Measurements from ENCODE around the gene MMP17.

MMP17 gene

GRCh38 chr12:131827961-131828534 lies at the start of gene MMP17:
Gene MMP17 (plus strand): TSS chr12:131828393. CDS start chr12:131828495, 102 bp downstream.
- DNase-seq, result peak; percentile 75

DNA sequence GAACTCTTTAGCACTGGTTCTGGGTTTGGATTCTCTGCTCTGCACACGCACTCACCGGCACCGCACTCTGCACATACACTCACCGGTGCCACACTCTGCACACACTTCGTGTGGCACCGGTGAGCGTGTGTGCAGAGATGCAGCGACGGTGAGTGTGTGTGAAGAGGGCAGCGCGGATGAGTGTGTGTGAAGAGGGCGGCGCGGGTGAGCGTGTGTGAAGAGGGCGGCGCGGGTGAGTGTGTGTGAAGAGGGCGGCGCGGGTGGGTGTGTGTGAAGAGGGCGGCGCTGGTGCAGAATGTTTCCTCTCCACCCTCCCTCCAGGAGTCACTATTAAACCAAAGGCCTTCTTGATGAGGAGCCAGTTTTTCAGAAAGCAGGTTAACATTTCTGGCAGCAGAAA lies 49.2 kb upstream of the MMP17 start:
- DNase-seq, result no peak

GRCh38 chr12:131782061-131782460 lies 46.1 kb upstream of the MMP17 start:
- DNase-seq, result no peak

DNA sequence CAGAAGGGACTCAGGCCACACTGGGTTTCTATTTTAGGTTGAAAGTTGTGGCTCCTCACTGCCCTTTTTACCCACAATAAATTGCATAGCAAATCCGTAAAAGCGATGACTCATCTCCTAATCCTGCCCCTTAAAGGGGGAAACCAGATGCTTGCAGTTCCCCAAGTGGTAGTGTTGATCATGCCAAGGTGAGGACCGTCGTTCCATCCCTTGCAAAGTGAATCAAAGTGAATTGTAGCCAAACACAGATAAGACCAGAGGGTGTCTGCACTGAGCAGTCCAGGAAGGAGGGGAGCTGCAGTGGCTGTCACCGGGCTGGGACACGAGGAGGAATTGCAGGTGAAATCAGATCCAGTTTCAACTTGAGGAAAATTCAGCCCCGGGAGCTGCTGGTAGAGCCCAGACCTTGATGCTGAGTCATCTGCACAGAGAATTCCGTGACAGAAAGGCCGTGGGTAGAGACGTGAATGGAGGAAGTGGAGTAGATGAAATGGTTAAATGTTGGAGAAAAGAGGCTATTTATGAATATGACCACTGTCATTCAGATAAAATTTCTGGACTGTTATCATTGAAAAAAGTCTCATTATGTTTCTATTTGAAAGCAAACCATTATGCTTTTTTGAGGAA lies 44.2 kb upstream of the MMP17 start:
- peak; percentile 30 for DNase-seq

DNA sequence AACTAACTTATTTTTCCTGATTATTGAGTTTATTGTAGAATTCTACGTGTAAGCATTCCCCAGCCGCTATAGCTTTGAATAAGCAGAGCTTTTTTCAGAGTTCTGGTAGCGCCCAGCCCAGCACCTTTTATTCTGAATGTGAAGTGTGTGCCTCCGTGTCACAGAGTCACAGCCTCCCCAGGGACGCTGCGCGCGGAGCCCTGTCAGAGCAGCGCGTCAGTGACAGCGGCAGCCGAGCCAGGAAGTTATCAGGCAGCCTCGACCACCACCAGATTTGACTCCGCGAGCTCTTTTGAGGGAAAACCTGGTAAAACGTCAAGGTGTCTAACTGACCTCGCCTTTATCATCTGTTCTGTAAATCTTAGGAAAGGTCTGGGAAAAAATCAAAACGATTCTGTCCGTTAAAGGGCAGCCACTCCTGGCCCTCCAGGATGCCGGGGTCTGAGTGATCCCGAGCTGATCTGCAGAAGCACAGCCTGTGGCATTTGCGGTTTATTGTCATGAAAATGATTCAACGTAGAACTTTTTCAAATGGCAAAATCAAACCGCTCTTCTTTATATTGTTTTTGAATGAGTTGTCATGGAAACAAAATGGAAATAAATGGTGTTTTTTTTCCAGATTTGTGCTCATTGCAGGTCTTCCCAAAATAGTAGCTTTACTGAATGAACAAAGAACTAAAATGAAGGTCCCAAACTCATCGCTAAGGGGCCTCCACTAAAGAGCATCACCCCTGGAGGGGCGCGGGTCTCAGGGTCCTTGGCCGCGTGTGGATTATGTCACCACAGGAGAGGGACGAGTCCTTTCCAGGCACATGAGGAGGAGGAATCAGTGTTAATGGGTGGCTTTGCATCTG lies 43.1 kb upstream of the MMP17 start:
- DNase-seq, result no peak

- DNase-seq, result no peak
Observed at GRCh38 chr12:131785763-131786330, 42.3 kb upstream of the MMP17 start.

- DNase-seq, result no peak
Observed at GRCh38 chr12:131786331-131786730, 41.9 kb upstream of the MMP17 start.

DNA sequence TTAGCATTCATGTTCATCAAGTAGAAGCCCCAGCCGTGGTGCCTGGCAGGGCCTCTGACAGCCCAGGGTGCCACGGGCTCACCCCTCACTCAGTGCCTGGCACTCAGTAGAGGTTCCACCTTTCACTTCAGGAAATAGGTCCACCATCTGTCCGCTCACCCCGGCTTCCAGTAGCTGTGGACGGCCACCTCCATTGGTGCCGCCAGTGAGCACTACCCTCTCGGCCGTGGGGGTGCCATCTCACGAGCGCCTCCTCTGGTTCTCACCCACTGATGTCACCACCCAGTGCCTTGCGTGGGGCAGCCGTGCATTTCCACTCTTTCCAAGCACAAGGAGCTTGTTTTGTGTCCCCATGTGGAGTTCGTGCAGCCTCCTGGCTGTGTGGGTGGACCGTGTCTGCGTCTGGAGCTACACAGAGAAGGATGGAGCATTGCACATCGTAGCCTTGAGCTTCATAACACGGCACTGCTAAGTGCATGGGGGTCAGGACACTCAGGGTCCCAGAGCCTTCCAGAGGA lies 41.0 kb upstream of the MMP17 start:
- DNase-seq, result no peak

GRCh38 chr12:131788070-131788469 lies 40.1 kb upstream of the MMP17 start:
- DNase-seq, result no peak

- DNase-seq, result no peak
Observed at GRCh38 chr12:131789638-131790037, 38.6 kb upstream of the MMP17 start.

- DNase-seq, result no peak
Observed at GRCh38 chr12:131793243-131794022, 34.8 kb upstream of the MMP17 start.

- no peak for DNase-seq
Observed at GRCh38 chr12:131794061-131794460, 34.1 kb upstream of the MMP17 start.

- no peak for DNase-seq
Observed at GRCh38 chr12:131794573-131794972, 33.6 kb upstream of the MMP17 start.

DNA sequence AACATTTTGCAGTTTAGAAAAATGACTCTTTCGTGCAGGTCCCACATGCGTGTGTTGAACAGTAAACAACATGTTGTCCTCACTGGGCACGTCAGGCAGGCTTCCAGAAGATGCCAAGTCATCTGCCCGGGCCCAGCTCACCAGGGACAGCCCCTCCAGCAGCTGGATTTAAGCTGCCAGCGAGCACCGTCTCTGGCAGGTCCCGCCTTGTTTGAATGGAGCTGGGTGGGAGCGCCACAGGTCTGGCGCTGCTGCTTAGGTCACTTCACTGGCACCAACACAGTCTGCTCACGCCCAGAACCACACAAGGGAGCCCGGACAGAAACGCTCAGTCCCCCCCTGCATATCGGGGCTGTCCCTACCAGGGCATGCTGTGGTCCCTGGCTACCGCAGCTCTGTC lies 33.1 kb upstream of the MMP17 start:
- no peak for DNase-seq

DNA sequence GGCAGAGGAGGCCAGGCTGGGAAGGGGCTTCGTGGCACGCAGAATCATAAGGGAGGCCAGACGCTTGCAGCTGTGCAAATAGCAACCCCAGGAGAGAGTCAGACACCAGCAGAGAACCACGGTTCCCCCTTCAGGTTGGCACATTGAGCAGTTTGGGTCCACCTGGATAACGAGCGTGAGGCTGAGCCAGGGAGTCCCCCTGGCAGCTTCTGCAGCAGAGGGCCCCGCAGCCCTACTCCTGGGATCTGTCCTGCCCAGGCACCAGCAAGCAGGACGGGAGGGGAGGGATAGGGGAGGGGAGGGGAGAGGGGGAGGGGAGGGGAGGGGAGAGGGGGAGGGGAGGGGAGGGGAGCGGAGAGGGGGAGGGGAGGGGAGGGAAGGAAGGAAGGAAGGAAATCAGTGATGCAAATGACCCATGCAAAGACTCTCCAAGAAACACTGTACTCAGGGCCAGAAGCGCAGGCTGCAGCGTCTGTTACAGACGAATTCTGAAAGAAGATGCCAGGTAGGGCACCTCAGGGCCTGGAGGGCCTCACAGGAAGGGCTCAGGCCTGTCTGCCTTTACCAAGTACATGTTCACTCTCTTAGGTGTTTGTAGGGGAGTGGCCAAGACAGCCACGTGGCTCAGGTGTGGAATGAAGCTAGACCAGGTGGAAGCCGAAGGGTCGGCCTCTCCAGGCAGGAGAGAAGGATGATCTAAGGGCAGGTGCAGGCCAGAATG lies 32.3 kb upstream of the MMP17 start:
- no peak for DNase-seq

DNA sequence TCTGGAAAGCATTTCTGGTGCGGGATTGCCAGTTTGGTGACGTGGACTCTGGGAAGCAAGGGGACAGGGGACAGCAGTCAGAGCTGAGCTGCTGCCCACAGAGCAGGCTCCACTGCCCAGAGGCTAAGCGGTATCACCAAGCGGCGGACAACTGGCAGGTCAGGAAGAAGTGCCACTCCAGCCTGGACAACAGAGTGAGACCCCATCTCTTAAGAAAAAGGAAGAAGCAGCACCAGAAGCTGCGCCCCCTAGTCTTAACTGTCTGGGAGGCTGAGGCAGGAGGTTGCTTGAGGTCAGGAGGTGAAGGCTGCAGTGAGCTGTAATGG lies 31.8 kb upstream of the MMP17 start:
- no peak for DNase-seq

GRCh38 chr12:131796754-131797587 lies 31.2 kb upstream of the MMP17 start:
- DNase-seq, result no peak

DNA sequence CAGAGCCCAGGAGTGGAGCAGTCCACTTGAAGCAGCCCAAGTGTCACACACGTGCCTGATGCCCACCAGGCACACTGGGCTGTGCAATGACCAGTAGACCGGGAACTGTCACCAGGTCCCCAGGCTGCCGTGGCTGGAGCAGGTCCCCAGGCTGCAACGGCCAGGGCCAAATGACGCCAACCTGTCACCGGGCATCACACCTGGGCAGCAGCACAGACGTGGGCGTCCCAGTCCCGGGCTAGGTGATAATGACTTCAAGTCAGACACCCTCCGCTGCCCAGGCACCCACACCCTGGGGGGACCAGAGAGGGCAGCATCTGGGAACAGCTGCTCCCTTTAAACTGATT lies 30.6 kb upstream of the MMP17 start:
- no peak for DNase-seq

DNA sequence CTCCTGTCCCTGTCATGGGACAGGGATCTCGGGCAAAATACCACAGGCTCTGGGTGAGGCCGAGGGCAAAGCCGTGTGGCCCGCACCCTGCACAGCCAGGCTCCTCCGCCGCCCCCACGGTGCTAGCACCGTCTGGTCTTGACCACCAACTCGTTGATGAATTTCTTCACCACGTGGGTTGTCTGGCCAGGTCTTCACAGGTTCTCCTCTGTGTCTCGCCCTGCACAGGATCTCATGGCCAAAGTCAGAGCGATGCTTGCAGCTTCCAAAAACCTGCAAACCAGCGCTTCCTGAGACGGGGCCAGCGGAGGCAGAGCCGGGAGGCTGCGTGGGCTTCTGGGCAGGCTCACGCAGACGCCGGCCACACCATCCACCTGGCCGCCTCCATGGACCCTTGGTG lies 29.0 kb upstream of the MMP17 start:
- DNase-seq, result no peak

- no peak for DNase-seq
Observed at GRCh38 chr12:131799828-131800593, 28.2 kb upstream of the MMP17 start.

Data from suppressor macrophage treated with lipopolysaccharide for 4 hours (primary cell).